A172 (cell line): Measurements from ENCODE around the gene C9orf40. TPM values are rescaled to one million over a fixed set of nuclear protein-coding genes. Genes with fewer than 3 reads are reported as not detected.
A peak's percentile ranks its signal among the peaks of the same experiment; 100 is the strongest.

Experiments
- DNase-seq: peaks from one replicate; pipeline ENCODE4 v3.0.0-alpha.2; 2015; ENCODE audit warnings: low spot score
- total RNA-seq: library from RNA; depleted of rRNA; stranded (reverse); fragments of >200 nt; shearing (Covaris generic); gene quantifications from 2 replicates; pipeline ENCODE4 v1.2.3, GENCODE V29; 2014; rRNA removed

C9orf40 gene
- total RNA-seq, 1 experiment from 2014 or later: 8.9 TPM

- DNase-seq: peak; percentile 34
Measured at GRCh38 chr9:74940600-74940999, 12.1 kb downstream of the C9orf40 start.

- peak; percentile 18 for DNase-seq
Measured at GRCh38 chr9:74935008-74935407, 17.7 kb downstream of the C9orf40 start.

- no peak for DNase-seq
Measured at GRCh38 chr9:74921737-74922136, 31.0 kb downstream of the C9orf40 start.

- DNase-seq: no peak
Measured at GRCh38 chr9:74920944-74921626, 31.6 kb downstream of the C9orf40 start.

- no peak for DNase-seq
Measured at GRCh38 chr9:74910036-74910435, 42.7 kb downstream of the C9orf40 start.

GRCh38 chr9:74908665-74909064 is 44.0 kb downstream of the C9orf40 start:
- DNase-seq: no peak

- DNase-seq: no peak
Measured at GRCh38 chr9:74907085-74907484, 45.6 kb downstream of the C9orf40 start.

GRCh38 chr9:74901001-74901400 is 51.7 kb downstream of the C9orf40 start:
- DNase-seq: no peak

Other genes starting within 250 kb of the C9orf40 start
- gene TRPM6, start 65.0 kb downstream of the C9orf40 start, total RNA-seq: 0.05 and 0.17 TPM in 2 replicates
- 24.0 and 35.3 TPM in 2 replicates for gene CARNMT1, start 75.4 kb upstream of the C9orf40 start, total RNA-seq
- gene NMRK1, start 135.2 kb upstream of the C9orf40 start, total RNA-seq: 16.0 and 21.5 TPM in 2 replicates
- gene OSTF1, start 135.6 kb upstream of the C9orf40 start, total RNA-seq: 12.1 and 12.9 TPM in 2 replicates